ENCODE results near the gene SRSF1. TPM values are rescaled to one million over a fixed set of nuclear protein-coding genes. Genes with fewer than 3 reads are reported as not detected.
"Not testable (repeated sequence)": the region's sequence is repeated elsewhere in the genome, so short reads cannot be mapped to it uniquely, and the experiment has no call there.

The SRSF1 gene, protein sequence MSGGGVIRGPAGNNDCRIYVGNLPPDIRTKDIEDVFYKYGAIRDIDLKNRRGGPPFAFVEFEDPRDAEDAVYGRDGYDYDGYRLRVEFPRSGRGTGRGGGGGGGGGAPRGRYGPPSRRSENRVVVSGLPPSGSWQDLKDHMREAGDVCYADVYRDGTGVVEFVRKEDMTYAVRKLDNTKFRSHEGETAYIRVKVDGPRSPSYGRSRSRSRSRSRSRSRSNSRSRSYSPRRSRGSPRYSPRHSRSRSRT
- total RNA-seq (2014; rRNA removed; shearing (Covaris generic)), result 535 and 581 TPM in 2 replicates

DNA sequence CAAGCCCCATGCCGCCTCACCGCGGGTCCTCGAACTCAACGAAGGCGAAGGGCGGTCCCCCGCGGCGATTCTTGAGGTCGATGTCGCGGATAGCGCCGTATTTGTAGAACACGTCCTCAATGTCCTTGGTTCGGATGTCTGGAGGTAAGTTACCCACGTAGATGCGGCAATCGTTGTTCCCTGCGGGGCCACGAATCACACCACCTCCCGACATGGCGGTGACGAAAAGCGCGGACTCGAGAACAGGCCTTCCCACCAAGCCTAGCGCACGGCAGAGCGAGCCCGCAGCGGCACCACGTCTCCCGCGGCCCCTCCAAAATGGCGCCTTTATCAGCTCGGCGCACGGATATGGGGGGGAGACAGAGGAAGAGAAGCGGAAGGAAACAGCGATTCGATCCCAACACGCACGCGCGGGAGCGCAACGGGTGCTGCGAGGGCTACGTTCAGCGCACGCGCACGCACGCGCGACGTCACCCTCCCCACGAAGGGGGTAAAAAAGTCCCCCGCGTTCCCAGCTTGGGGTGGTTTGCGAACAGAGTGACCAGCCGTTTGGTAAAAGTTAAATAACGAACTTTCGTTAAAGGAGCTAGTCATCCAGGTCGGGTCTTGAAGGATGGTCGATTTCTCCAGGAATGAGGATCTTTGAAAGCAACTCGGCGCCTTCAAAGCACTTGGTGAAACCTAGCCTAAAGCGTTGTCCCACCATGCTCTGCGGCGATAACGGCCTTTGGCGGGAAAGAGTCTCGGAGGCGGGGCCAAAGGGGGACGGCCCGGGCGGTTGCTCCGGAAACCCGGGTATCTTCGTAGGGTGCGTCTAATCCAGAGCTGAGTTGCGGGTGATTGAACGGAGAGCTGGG, at the start of gene SRSF1:
SRSF1 (minus strand) TSS at position 323 of the 857 bp plus-strand sequence; CDS start at position 214, 109 bp downstream.
- Histone ChIP-seq H3K27ac (peak within 1 kb of the TSS; percentile 95), H3K4me3 (peak within 1 kb of the TSS; percentile 77), H3K4me1 (replicated peaks) (peaks cover 35% of the 10 kb centered on the region), H3K36me3 (peaks cover 49% of the 10 kb centered on the region), H3K9me3 (replicated peaks) (no peaks in the 10 kb centered on the region), H3K27me3 (replicated peaks) (no peaks in the 10 kb centered on the region)
- DNase-seq (ENCODE audit: low read depth in 1 of 2, low spot score in 2 of 2), result peak; percentile 99 to 100

DNA sequence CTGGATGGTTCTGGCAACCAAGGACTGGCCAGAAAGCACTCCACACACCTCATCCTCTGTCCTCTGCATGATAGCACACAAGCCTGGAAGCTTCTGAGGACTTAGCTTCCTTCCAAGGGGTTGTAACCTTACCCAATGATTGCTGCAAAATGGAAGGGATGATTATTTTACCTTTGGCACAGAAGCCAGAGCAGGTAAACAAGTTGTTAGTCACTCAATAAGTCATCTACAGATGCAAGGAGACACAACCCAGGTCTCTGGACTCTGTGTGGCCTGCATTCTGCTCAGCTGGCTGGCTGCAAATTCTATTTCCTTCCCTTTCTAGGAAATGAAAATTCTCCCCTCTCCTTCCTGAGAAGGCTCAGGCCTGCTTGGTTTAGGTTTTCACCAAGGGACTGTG, 49.4 kb upstream of the SRSF1 start:
- Histone ChIP-seq H3K4me3 (no peak overlapping the region), H3K27ac (no peak overlapping the region), H3K9me3 (replicated peaks) (no peaks in the 10 kb centered on the region), H3K36me3 (no peaks in the 10 kb centered on the region), H3K4me1 (replicated peaks) (no peaks in the 10 kb centered on the region), H3K27me3 (replicated peaks) (peaks cover 46% of the 10 kb centered on the region)
- DNase-seq (ENCODE audit: low read depth in 1 of 2, low spot score in 2 of 2), result no peak

DNA sequence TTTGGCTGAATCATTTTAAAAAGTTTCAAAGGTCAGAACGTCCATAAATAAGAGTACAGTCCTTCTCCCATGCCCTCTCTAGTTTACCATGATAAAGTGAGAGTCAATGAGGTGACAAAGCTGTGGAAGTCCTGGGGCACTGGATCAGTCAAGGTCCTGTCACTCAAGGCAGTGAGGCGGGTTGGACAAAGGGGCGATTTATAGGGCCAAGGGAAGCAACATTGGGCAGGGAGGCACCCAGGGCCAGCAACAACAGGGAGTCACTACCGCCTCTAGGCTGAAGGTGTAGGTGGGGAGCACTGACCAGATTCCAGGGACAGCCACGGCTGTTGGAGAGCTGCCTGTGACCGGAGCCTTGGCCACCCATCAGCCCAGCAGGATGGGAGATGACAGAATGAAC, 47.6 kb upstream of the SRSF1 start:
- Histone ChIP-seq H3K27me3 (replicated peaks) (peaks cover 40% of the 10 kb centered on the region), H3K4me3 (no peak overlapping the region), H3K4me1 (replicated peaks) (no peaks in the 10 kb centered on the region), H3K36me3 (no peaks in the 10 kb centered on the region), H3K27ac (no peak overlapping the region), H3K9me3 (replicated peaks) (no peaks in the 10 kb centered on the region)
- DNase-seq (ENCODE audit: low read depth in 1 of 2, low spot score in 2 of 2), result no peak

DNA sequence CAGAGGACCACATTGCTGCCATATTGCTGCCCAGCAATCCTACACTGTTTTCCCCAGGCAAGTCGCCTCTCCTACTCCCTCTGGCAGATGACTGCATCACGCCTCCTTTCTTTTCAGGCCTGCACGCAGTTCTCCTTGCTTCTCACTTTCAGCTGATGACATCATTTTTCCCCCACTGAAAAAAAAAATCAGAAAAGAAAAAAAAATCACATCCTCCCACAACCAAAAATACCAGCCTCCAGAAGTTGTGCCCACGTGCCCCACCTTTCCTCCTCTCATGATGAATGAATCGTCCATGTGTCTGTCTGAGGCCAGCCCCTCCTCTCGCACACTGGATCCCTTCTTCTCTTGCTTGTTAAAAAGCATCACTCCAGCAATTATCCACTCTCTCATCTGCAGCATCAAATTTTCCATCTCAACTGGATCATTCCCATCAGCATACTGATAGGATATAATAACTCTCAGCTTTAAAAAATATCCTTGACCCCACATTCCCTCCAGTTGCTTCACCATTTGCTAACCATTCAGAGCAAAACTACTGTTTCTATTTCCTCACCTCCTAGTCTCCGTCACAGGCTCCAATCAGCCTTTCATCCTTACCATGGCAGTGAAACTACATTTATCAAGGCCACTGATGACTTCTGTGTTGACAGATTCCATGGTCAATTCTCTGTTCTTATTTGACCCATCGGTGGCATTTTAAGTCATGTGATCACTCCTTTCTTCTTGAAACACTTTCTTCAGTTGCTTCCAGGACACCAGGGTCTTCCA, 46.1 kb upstream of the SRSF1 start:
- H3K27me3 ChIP-seq (replicated peaks), result peaks cover 38% of the 10 kb centered on the region

DNA sequence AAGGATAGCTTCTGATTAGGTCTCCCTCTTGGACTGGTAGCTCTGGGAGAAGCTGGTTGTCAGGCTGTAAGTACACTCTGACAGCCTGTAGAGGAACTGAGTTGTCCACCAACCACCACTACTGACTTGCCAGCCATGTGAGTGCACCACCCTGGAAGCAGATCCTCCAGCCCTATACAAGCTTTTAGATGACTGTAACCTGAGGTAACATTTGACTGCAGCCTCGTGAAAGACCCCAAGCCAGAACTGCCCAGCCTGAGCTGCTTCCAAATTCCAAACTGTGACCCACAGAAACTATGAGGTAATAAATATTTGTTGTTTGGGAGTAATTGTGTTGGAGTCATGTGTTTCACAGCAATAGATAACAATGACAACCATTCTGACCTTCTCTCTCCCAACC, 45.4 kb upstream of the SRSF1 start:
- no peaks in the 10 kb centered on the region for H3K9me3 ChIP-seq (replicated peaks)
- DNase-seq (ENCODE audit: low read depth in 1 of 2, low spot score in 2 of 2), result no peak
- H3K4me3 ChIP-seq, result no peak overlapping the region
- H3K4me1 ChIP-seq (replicated peaks), result no peaks in the 10 kb centered on the region
- H3K27ac ChIP-seq, result no peak overlapping the region
- H3K27me3 ChIP-seq (replicated peaks), result peaks cover 42% of the 10 kb centered on the region
- no peaks in the 10 kb centered on the region for H3K36me3 ChIP-seq

More for the DNA sequence above, 46.1 kb upstream of the SRSF1 start:
- no peak for DNase-seq (ENCODE audit: low read depth in 1 of 2, low spot score in 2 of 2)
- H3K4me1 ChIP-seq (replicated peaks), result no peaks in the 10 kb centered on the region
- H3K36me3 ChIP-seq, result no peaks in the 10 kb centered on the region
- H3K27ac ChIP-seq, result no peak overlapping the region
- no peaks in the 10 kb centered on the region for H3K9me3 ChIP-seq (replicated peaks)
- H3K4me3 ChIP-seq, result no peak overlapping the region

DNA sequence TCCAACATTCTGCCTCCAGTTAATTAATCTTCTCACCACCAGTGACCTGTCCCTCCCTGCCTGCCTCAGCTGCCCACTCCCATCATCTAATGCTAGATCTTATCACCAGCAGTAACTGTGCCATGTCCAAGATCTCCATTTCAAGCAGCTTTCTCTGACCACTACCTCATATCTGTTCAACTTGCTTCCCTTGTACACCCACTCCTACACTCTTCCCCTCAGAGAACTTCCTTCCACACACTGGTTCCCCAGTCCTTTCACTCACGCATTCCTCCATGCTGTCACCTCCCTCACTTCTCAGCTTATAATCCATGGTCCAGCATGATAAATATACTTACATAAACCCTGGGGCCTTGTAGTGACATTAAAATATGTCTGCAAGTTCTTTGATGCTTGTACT, 44.4 kb upstream of the SRSF1 start:
- DNase-seq (ENCODE audit: low read depth in 1 of 2, low spot score in 2 of 2), result no peak
- Histone ChIP-seq H3K9me3 (replicated peaks) (no peaks in the 10 kb centered on the region), H3K4me3 (no peak overlapping the region), H3K27me3 (replicated peaks) (peaks cover 52% of the 10 kb centered on the region), H3K27ac (no peak overlapping the region), H3K36me3 (no peaks in the 10 kb centered on the region), H3K4me1 (replicated peaks) (no peaks in the 10 kb centered on the region)

DNA sequence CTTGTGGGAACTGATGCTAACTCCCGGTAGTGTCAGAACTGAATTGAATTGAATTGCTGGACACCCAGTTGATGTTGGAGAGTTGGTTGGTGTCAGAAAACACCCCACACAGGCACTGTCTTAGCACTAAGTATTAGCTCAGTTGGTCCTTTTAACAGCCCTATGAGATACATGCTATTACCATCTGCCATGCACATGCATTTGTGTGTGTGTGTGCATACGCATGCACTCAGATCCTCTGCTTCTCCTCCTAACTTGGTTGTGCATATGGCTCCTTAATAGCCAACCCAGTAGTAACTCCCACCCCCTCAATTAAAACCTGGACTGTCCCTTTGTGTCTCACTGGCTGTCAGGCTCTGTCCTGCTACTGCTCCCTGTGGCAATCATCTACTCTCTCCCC, 43.9 kb upstream of the SRSF1 start:
- Histone ChIP-seq H3K9me3 (replicated peaks) (no peaks in the 10 kb centered on the region), H3K27ac (no peak overlapping the region), H3K27me3 (replicated peaks) (peaks cover 52% of the 10 kb centered on the region), H3K36me3 (no peaks in the 10 kb centered on the region), H3K4me1 (replicated peaks) (no peaks in the 10 kb centered on the region), H3K4me3 (no peak overlapping the region)
- DNase-seq (ENCODE audit: low read depth in 1 of 2, low spot score in 2 of 2), result no peak

DNA sequence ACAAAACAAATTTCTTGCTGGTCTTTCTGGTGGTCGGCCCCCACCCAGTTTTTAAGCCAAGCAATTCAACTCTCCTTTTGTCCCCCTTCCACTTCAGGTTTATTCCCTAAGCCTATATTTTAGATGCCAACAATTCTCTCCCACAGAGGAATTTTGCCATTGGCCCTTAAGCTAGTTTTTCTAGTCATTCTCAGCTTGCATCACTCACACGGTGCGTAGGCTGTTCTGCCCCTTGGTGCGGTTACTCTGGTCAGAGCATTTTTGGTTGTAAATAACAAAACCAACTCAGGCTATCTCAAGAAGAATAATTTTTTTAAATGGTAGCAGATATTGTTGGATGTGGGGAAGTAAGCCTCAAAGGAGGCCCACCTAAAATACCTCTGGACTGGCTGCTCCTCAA, 42.5 kb upstream of the SRSF1 start:
- Histone ChIP-seq H3K27ac (no peak overlapping the region), H3K4me1 (replicated peaks) (0 out of 2 replicates have a peak, but pooled peaks cover 3% of the 10 kb centered on the region), H3K4me3 (no peak overlapping the region), H3K9me3 (replicated peaks) (no peaks in the 10 kb centered on the region), H3K36me3 (no peaks in the 10 kb centered on the region), H3K27me3 (replicated peaks) (peaks cover 48% of the 10 kb centered on the region)
- DNase-seq (ENCODE audit: low read depth in 1 of 2, low spot score in 2 of 2), result no peak

DNA sequence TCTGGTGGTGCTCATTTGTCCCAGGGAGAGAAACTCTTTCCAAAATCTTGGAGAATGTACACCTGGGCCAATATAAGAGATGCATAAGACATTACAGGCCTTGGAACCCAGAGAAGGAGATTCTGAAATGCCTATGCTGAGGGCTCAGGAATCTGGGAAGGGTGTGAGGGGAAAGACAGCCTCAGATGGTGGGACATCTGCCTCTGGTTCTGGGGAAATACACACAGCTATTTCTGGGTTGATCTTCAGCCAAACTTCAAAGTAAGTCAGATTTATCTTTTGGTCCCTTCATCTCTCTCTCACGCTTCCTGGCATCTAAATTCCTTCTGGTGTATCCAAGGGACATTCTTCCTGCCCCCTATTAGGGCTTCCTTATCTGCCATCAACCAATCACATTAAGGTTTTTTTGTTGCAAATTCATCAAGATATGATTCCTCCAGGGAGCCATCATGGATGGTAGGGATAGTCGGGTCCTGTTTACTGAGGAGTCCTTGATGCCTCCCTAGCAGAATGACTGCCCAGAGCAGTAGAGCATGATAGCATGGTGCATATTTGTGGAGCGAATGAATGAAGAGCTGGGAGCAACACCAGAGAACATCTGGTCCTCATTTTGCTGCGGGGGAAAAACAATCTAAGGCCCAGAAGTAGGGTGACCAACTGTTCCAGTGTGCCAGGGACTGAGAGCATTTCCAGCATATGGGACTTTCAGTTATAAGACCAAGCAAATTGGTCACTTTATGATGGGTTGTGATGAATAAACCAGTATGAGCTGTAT, 40.5 kb upstream of the SRSF1 start:
- H3K27ac ChIP-seq, result no peak overlapping the region
- H3K36me3 ChIP-seq, result no peaks in the 10 kb centered on the region
- 0 out of 2 replicates have a peak, but pooled peaks cover 3% of the 10 kb centered on the region for H3K4me1 ChIP-seq (replicated peaks)
- H3K27me3 ChIP-seq (replicated peaks), result peaks cover 46% of the 10 kb centered on the region
- no peaks in the 10 kb centered on the region for H3K9me3 ChIP-seq (replicated peaks)
- no peak for DNase-seq (ENCODE audit: low read depth in 1 of 2, low spot score in 2 of 2)
- H3K4me3 ChIP-seq, result no peak overlapping the region

DNA sequence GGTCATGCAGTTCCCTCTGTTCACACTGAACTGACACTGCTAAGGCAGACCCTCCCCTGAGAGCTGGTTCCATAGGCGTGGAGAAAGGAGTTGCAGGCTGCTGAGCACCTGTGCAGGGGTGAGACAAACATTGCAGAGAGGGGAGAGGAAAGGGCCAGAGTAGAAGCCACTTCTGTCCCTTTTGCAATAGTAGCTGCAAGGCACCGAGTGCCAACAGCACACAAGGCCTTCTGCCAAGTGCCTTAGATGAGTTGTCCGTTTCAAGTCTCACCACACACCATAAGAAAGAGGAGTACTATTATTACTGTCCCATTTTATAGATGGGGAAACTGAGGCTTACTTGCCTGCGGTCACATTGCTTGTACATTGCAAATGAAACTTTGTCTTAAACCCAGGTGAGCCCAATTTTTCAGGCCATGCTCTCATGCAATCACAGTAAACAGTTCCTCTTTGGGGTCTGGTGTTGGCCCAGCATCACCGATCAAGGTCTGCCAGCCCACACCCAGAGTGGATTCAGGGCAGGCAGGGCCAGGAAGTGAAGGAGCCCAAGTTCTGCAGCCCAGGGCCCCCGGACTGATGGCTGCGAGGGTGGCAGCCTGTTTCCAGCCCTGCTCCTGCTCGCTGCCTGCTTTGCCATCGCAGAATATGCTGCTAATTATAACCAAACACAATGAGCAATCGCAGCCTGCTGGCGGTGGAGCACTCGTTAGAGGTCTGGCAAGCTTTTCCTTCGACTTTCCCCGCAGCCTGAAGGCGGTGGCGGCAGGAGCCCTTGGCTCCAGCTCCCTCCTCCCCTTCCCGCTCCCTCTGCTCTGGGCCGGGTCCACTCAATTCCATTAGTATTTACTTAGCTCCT, 39.4 kb upstream of the SRSF1 start:
- no peaks in the 10 kb centered on the region for H3K36me3 ChIP-seq
- DNase-seq (ENCODE audit: low read depth in 1 of 2, low spot score in 2 of 2), result no peak

DNA sequence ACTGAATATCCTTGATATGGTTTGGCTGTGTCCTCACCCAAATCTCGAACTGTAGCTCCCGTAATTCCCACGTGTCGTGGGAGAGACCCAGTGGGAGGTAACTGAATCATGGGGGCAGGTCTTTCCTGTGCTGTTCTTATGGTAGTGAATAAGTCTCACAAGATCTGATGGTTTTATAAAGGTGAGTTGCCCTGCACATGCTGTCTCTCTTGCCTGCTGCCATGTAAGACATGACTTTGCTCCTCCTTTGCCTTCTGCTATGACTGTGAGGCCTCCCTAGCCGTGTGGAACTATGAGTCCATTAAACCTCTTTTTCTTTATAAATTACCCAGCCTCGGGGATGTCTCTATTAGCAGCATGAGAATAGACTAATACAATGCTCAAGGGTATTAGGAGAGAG, 37.2 kb upstream of the SRSF1 start:
- peaks cover 51% of the 10 kb centered on the region for H3K27me3 ChIP-seq (replicated peaks)
- not testable (repeated sequence) for H3K4me3 ChIP-seq; H3K36me3 ChIP-seq; H3K9me3 ChIP-seq (replicated peaks); DNase-seq (ENCODE audit: low read depth in 1 of 2, low spot score in 2 of 2); H3K27ac ChIP-seq; H3K4me1 ChIP-seq (replicated peaks)

More for the DNA sequence above, 39.4 kb upstream of the SRSF1 start:
- Histone ChIP-seq H3K4me3 (no peak overlapping the region), H3K4me1 (replicated peaks) (0 out of 2 replicates have a peak, but pooled peaks cover 3% of the 10 kb centered on the region), H3K9me3 (replicated peaks) (no peaks in the 10 kb centered on the region), H3K27ac (no peak overlapping the region), H3K27me3 (replicated peaks) (peaks cover 49% of the 10 kb centered on the region)

Measured in SJSA1 (cell line).